Islet precursor cell (in vitro differentiated cells): Measurements from ENCODE around the gene RILPL1.
"Not testable (repeated sequence)": the region's sequence is repeated elsewhere in the genome, so short reads cannot be mapped to it uniquely, and the experiment has no call there.

Source experiments
- DNase-seq: peaks from one replicate; pipeline ENCODE4 v3.0.0-alpha.2; 2018

RILPL1 gene

GRCh38 chr12:123492339-123493039 lies 41.0 kb downstream of the RILPL1 start:
- DNase-seq, result not testable (repeated sequence)

DNA sequence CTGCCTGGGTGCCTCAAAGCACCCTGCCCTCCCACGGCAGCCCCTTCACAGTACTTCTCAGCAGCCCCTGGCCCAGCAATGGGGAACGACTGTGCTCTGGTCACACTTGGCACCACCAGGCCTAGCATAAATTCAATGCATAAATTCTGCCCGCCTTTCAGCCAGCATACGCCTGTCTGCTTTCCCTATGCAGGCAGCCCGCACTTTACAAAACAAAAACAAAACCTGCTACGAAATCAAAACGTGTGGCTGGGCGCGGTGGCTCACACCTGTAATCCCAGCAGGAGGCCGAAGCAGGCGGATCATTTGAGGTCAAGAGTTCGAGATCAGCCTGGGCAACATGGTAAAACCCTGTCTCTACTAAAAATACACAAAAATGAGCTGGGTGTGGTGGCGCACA lies 42.0 kb downstream of the RILPL1 start:
- no peak for DNase-seq

DNA sequence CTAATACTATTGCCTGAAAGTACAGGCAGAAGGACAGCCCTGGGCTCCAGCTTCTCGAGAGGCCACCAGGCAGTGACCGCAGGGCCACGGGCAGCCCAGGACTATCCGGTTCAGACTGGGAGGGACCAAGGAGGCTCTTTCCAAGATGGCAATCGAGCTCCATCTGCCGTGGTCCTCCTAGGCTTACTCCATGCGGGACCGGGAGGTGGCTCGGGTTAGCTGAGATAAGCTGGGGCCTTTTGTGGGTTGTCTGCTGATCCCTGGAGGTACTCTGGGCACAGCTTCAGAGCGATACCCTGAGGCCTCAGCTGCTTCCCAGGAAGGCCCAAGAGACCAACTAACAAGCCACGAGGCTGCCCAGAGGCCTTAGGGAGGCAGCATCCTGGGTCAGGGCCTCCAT lies 42.5 kb downstream of the RILPL1 start:
- DNase-seq, result no peak

DNA sequence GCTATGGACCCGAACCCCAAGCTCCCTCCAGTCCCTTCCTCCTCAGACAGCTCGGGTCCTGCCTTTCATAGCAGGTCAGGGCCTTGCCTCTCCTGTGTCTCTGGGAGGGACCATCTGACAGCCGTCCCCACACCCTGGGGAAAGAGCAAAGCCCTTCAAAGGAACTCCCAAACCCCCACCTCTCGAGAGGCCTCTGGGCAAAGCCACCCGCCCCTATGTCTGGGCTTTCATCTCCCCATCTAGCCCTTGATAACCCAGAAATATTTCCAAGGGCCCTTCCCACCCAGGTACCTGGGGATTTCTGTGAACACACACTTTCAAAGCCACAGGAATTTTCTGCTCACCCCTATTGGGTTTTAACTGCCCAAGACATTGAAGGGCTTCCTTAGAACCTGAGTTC lies 43.4 kb downstream of the RILPL1 start:
- peak; percentile 70 for DNase-seq

- DNase-seq, result no peak
Observed at GRCh38 chr12:123489580-123489979, 43.9 kb downstream of the RILPL1 start.

DNA sequence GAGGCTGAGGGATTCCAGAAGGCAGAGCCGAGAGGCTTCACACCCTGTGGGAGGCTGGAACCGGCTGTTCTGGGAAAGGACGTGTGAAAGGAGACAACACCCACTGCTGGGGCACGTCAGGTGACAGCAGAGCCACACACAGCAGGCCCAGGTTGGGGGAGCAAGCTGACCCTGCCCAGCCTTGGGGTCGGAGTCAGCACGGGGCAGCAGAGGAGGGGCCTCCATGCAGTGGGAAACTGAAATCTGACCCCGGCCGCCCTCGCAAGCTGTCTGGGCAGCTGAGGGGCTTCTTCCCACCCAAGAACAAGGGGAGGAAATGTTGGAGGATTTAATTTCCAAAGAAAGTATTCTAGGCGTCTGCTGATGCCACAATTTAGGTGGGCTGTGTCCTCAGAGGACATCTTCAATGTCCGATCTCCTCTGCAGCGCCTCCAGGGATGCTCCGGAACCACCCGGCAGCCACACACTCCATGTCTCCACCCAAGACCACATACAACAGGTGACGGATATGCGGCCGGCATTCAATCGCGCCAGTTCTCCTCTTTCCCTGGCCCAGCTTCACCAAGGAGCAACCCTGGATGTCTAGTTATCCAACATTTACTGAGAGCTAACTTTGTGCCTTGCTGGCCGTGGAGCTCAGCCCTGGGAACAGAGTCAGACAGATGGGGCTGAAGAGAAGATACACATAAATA lies 44.8 kb downstream of the RILPL1 start:
- DNase-seq, result peak; percentile 77

DNA sequence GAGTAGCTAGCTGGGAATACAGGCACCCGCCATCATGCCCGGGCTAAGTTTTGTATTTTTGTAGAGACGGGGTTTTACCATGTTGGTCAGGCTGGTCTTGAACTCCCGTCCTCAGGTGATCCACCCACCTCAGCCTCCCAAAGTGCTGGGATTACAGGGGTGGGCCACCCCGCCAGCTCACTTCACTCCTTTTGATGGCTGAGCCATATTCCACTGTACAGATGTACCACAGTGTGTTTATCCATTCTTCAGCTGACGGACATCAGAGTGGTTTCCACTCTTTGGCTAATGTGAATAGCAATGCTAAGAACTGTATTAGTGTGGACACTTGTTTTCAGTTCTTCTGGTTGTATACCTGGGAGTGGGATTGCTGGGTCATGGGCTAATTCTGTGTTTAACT lies 46.1 kb downstream of the RILPL1 start:
- no peak for DNase-seq

GRCh38 chr12:123485756-123486155 lies 47.8 kb downstream of the RILPL1 start:
- DNase-seq, result no peak

DNA sequence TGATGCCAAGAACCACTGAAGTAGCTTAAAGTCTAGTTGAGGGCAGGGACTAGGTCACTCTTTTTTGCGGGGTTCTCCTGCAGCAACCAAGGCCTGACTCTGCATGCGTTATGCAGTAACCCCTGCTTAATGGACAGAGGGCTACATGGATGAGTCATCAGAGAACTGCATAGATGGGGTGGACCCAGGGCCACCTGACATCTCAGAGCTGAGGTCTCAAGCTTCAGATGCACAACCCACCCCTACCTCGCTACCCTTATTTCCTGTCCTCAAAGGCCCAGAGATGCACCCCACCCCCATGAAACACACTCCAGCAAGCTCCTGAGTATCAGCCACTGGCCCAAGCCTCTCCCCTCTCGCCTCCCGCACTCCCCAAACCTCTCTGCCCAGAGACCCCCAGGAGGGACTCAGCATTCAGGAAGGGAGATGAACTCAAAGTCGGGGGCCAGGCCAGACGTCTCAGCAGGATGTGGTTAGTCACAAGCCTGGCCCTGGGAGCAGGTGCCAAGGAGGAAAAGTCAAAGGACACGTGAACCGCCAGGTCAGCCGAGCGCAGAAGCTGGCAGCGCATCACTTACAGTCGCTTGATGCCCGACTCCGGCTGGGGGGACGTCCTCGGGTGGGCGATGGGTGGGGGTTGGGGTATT lies 49.8 kb downstream of the RILPL1 start:
- DNase-seq, result no peak

DNA sequence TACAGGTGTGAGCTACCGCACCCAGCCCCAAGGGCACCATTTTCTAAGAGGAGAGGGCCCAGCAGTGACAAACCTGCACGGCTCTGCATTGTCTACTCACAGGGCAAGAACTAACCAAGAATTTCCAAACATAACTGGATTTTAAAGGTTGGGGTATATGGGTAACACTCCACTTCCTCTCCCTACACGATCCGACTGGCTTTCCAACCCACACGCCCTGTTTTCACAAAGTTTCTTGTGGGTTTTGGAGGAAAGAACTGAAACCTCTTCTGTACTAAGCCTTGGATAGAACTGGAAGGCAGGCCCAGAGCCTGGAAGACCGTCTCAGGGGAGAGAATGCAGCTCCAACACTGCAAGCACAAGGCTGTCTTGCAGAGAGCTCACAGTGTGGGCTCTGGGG lies 50.6 kb downstream of the RILPL1 start:
- no peak for DNase-seq

- not testable (repeated sequence) for DNase-seq
Observed at GRCh38 chr12:123481251-123481650, 52.3 kb downstream of the RILPL1 start.

DNA sequence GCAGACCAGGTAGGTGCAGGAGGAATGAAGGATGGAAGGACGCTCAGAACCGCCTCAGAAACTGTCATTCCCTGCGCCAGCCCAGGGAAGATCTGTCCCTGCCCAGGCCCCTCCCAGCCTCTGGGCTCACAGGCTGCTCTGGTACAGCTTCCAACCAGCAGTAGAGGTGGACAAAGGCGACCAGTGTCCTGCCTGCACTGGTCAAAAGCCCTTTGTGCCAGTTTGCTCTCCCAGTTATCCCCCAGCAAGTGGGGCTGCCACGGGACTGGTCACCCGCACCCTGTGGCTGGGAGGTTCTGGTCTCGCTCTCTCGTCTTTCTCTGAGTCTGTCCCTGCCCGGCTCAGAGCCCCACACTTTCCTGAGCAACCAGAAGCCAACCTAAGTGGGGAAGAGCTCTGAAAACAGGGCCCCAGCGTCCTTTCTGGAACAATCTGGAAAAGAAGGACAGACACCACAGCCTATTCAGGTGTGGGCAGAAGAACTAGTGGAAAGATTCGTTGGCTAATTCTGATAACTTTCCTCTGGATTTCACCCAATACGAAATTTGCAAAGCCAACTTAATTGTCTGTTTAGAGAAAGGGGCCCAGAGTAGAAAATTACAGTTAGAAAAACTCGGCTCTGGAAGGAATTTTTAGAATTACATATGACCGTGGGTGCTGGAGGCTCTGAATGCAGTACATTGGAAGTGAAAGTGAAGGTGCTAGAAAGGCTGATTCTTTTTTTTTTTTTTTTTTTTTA lies 53.9 kb downstream of the RILPL1 start:
- DNase-seq, result no peak

DNA sequence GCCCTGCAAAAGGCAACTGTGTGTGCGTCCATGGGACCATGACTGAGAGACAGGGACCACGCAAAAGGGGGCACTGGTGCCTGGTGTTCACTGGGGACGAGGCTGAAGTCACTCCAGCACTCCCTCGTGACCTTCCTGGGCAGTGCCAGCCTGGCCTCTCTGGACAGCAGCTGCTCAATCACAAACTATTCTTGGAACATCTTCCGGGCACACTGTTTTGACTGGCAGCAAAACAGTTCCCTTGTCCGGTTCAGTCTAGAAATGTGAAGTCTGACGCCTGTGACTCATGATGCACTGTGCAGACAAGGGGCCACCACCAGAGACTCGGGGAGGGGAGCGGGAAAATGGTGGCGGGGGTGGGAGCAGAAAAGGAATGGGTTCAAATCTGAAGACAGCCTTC lies 54.8 kb downstream of the RILPL1 start:
- DNase-seq, result no peak

- DNase-seq, result no peak
Observed at GRCh38 chr12:123478069-123478468, 55.5 kb downstream of the RILPL1 start.

DNA sequence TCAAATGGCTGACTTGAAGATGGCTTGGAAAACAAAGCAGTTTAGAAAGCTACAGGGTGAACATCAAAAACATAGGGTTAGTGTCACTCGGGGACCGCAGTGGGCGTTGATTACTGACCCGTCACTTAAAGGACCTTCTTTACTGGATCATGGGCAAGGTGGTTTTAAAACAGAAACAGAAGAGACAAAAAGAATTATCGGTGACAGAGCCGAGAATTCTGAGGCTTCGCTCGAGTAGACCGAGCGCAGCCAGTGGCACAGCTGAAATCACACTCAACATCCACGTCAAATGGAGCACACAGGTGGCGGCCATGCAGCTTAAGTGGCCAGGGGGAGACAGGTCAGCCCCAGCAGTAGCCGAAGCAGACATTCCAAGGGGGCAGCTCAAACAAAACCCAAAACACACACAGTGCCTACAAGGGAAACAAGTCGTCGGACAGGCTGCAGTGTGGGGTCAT lies 58.2 kb downstream of the RILPL1 start:
- no peak for DNase-seq

DNA sequence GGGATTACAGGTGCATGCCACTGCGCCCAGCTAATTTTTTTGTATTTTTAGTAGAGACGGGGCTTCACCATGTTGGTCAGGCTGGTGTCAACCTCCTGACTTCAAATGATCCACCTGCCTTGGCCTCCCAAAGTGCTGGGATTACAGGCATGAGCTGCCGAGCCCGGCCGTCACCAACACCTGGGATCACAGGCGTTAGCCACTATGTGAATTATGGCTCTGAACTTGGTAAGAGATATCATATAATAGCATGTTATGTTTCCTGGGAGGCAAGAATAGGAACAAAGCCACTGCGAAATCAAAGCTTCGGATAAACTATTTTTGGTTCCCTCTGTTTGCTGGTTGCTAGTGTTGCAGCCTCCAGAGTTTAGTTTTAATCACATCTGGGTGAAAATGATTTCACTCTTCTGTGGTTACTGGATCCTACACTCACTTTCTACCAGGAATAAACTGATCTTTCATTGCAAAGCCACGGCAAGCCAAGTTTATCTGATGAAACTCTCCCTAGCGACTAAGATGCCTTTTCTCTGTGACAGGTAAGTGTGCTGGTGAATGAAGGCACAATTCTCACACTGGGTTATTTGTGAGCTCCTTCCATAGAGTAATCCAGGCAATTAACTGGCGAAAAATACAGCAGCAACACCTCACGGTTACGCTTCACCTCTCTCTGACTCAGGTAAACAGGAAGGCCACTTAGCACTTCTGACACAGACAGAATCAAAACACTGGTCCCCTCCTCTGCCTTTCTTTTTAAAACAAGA lies 58.9 kb downstream of the RILPL1 start:
- no peak for DNase-seq

GRCh38 chr12:123472438-123472849 lies 61.1 kb downstream of the RILPL1 start:
- DNase-seq, result no peak

DNA sequence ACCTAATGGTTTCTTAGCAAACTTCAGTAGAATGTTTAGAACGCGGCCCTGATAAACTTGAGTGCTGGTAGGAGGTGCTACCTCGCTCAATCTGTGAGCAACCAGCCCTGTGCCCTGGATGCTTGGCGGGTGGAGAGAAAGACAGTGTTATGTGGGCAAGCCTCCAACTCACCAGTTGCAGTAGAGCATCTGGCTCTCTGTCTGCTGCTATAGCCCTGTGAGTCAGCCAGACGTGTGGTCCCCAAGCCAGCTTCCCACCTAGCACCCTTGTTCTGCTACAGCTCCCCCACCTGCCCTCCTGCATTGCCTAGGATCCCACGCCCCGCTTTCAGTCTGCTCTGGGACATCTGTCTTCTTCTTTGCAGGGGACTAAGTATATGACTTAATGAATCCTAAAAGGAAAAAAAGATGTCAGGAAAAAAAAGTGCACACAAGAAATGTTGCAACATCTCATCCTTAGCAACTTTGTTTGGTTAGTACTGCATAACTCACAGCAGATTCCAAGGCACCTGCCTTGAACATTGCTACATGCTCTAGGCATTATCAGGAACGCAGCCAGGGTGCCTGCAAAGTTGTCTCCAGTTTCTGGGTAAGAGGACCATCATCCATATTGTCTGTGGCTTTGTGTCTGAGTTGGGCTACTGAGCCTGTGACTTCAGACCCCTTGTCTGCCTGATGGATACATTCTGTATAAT lies 62.0 kb downstream of the RILPL1 start:
- DNase-seq, result no peak

- no peak for DNase-seq
Observed at GRCh38 chr12:123469978-123470377, 63.5 kb downstream of the RILPL1 start.

- DNase-seq, result no peak
Observed at GRCh38 chr12:123468786-123469185, 64.7 kb downstream of the RILPL1 start.

DNA sequence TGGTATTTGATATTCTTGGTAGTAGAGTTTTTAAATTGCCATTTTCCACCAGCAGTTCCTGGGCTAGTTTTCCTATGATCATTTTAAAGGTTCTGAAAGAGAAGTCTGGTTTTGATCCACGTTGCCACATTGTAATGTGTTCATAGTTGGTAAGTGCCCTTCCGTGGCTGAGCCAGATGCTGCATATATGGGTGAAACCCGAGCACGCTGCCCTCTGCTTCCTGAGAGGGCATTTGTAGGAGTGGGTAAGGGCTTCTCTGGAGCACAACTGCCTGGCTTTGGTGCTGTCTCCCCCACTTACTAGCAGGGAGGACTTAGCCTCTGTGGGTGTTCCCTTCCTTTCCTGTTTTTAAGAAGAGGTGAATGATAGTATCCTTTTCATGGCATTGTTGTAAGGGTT lies 68.4 kb downstream of the RILPL1 start:
- DNase-seq, result no peak

DNA sequence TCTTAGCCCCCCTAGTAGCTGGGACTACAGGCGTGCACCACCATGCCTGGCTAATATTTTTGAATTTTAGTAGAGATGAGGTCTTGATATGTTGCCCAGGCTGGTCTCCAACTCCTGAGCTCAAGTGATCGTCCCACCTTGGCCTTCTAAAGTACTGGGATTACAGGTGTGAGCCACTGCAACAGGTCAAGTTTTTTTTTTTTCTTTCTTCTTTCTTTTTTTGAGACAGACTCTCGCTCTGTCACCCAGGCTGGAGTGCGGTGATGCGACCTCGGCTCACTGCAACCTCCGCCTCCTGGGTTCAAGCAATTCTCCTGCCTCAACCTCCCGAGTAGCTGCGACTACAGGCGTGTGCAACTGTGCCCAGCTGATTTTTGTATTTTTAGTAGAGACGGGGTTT lies 70.3 kb downstream of the RILPL1 start:
- DNase-seq, result not testable (repeated sequence)
